HG02571 (cell line): Measurements from ENCODE around the gene TMPRSS11F.
"Not testable (repeated sequence)": the region's sequence is repeated elsewhere in the genome, so short reads cannot be mapped to it uniquely, and the experiment has no call there.

Experiments
- ATAC-seq: cut with Tn5 transposase; IDR thresholded peaks from one replicate; pipeline ENCODE4 v1.9.1; 2021; ENCODE audit warnings: mild to moderate bottlenecking, moderate library complexity; ENCODE audit not compliant: unreplicated experiment

TMPRSS11F gene

GRCh38 chr4:68129793-68130192 lies at the start of gene TMPRSS11F:
Gene TMPRSS11F (minus strand): TSS chr4:68129869. CDS start chr4:68129820, 49 bp downstream.
- ATAC-seq: no peak

- no peak for ATAC-seq
These were observed 47.2 kb upstream of the TMPRSS11F start for GRCh38 chr4:68176904-68177303.

- no peak for ATAC-seq
These were observed 46.8 kb upstream of the TMPRSS11F start for GRCh38 chr4:68176500-68176899.

GRCh38 chr4:68175562-68176155 lies 46.0 kb upstream of the TMPRSS11F start:
- ATAC-seq: peak; percentile 71

- not testable (repeated sequence) for ATAC-seq
These were observed 44.7 kb upstream of the TMPRSS11F start for GRCh38 chr4:68174389-68174788.

- ATAC-seq: not testable (repeated sequence)
These were observed 42.5 kb upstream of the TMPRSS11F start for GRCh38 chr4:68172147-68172546.

GRCh38 chr4:68167706-68168105 lies 38.0 kb upstream of the TMPRSS11F start:
- ATAC-seq: no peak

- ATAC-seq: no peak
These were observed 37.5 kb upstream of the TMPRSS11F start for GRCh38 chr4:68167166-68167565.

- no peak for ATAC-seq
These were observed 34.1 kb upstream of the TMPRSS11F start for GRCh38 chr4:68163754-68164153.

- no peak for ATAC-seq
These were observed 32.5 kb upstream of the TMPRSS11F start for GRCh38 chr4:68162196-68162595.

GRCh38 chr4:68152411-68152810 lies 22.7 kb upstream of the TMPRSS11F start:
- ATAC-seq: no peak

GRCh38 chr4:68148800-68149685 lies 19.4 kb upstream of the TMPRSS11F start:
- ATAC-seq: no peak

GRCh38 chr4:68147079-68147478 lies 17.4 kb upstream of the TMPRSS11F start:
- no peak for ATAC-seq

- ATAC-seq: no peak
These were observed 15.6 kb upstream of the TMPRSS11F start for GRCh38 chr4:68145261-68145660.

GRCh38 chr4:68141852-68142251 lies 12.2 kb upstream of the TMPRSS11F start:
- no peak for ATAC-seq

GRCh38 chr4:68132342-68132741 lies 2.7 kb upstream of the TMPRSS11F start:
- ATAC-seq: no peak

GRCh38 chr4:68124262-68124661 lies 5.4 kb downstream of the TMPRSS11F start:
- no peak for ATAC-seq

GRCh38 chr4:68123525-68123924 lies 6.1 kb downstream of the TMPRSS11F start:
- no peak for ATAC-seq

- ATAC-seq: no peak
These were observed 9.7 kb downstream of the TMPRSS11F start for GRCh38 chr4:68119921-68120320.

- no peak for ATAC-seq
These were observed 19.2 kb downstream of the TMPRSS11F start for GRCh38 chr4:68110441-68110840.

- no peak for ATAC-seq
These were observed 19.8 kb downstream of the TMPRSS11F start for GRCh38 chr4:68109868-68110267.

- no peak for ATAC-seq
These were observed 46.9 kb downstream of the TMPRSS11F start for GRCh38 chr4:68082758-68083157.
